Vein endothelial cell (primary cell): Measurements from ENCODE around the gene MSANTD3. TPM values are rescaled to one million over a fixed set of nuclear protein-coding genes. Genes with fewer than 3 reads are reported as not detected.

Source experiments
- total RNA-seq: library from RNA; depleted of rRNA; stranded (reverse); fragments of >200 nt; gene quantifications from 2 replicates; pipeline ENCODE4 v1.2.3, GENCODE V29; 2012

MSANTD3 gene
- 74.1 and 85.9 TPM in 2 replicates for total RNA-seq

GRCh38 chr9:100426530-100427365 lies at the start of gene MSANTD3:
MSANTD3 (plus strand) TSS chr9:100427143; CDS start chr9:100441939, 14,796 bp downstream.

GRCh38 chr9:100472788-100473275 lies 45.9 kb downstream of the MSANTD3 start, which contains the start of gene TMEFF1:
TMEFF1 (plus strand) TSS chr9:100473149; CDS start chr9:100473545, 396 bp downstream.

Other genes starting within 250 kb of the MSANTD3 start
- 22.9 and 34.0 TPM in 2 replicates for gene TEX10, start 74.2 kb upstream of the MSANTD3 start, total RNA-seq
- 8.8 and 10.7 TPM in 2 replicates for gene TMEFF1, start 46.0 kb downstream of the MSANTD3 start, total RNA-seq
- gene CAVIN4, start 150.9 kb downstream of the MSANTD3 start, total RNA-seq: 1.6 and 3.3 TPM in 2 replicates